ENCODE measurements around the gene SUMO3. TPM values are rescaled to one million over a fixed set of nuclear protein-coding genes. Genes with fewer than 3 reads are reported as not detected.

Gene SUMO3
- total and polyA plus RNA-seq, 2 experiments from 2014 or later: 89.8 to 95.9 TPM

DNA sequence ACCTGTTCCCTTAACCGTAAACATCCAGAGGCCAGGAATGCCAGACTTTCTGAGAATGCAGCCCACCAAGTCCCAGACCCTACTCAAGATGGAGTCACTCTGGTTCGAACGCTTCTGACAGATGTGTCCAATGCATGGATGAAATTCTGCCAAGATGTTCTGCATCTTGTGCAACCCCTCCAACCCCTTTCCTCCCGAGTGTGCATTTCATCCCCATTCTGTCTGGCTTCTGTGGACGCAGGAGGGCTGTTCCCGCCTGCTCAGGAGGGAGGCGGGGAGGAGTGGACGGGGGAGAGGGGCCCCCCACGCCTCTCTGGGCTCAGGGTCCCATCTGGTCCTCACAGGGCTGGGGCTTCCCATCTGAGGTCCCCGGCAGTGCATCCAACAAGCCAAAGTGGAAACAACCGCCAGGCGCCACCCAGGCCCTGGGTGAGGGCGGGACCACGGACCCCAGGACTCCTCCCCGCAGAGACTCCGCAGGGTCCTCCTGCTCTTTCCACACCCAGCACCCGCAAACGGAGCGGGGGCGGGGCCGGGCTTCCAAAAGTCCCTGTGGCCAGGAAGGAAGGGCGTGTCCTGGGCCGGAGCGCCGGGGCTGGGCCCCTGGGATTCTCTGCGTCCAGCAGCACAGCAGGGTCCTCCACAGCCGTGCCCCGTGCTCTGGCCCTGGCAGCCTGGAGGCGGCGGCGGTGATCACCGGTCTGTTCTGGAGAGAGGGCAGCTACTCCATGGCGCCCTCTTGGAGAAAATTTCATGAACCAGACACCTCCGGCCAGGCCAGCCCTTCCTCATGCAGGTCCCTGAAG lies 27.8 kb upstream of the SUMO3 start:
- Histone ChIP-seq H3K9me3 (ENCODE audit: low read depth) (no peaks in the 10 kb centered on the region), H3K4me3 (peak overlapping the region; percentile 13), H3K27me3 (no peaks in the 10 kb centered on the region), H3K36me3 (peaks cover 18% of the 10 kb centered on the region), H3K4me1 (ENCODE audit: low read depth) (no peaks in the 10 kb centered on the region), H3K27ac (no peak overlapping the region)
- TF ChIP-seq, protein P1, sequence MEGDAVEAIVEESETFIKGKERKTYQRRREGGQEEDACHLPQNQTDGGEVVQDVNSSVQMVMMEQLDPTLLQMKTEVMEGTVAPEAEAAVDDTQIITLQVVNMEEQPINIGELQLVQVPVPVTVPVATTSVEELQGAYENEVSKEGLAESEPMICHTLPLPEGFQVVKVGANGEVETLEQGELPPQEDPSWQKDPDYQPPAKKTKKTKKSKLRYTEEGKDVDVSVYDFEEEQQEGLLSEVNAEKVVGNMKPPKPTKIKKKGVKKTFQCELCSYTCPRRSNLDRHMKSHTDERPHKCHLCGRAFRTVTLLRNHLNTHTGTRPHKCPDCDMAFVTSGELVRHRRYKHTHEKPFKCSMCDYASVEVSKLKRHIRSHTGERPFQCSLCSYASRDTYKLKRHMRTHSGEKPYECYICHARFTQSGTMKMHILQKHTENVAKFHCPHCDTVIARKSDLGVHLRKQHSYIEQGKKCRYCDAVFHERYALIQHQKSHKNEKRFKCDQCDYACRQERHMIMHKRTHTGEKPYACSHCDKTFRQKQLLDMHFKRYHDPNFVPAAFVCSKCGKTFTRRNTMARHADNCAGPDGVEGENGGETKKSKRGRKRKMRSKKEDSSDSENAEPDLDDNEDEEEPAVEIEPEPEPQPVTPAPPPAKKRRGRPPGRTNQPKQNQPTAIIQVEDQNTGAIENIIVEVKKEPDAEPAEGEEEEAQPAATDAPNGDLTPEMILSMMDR (IDR thresholded peaks at IDR 0.05; ENCODE audit: low read depth, low read length): peak; percentile 58
- peak; percentile 69 to 85 for DNase-seq (ENCODE audit: low read depth in 1 of 2, low spot score in 1 of 2)

DNA sequence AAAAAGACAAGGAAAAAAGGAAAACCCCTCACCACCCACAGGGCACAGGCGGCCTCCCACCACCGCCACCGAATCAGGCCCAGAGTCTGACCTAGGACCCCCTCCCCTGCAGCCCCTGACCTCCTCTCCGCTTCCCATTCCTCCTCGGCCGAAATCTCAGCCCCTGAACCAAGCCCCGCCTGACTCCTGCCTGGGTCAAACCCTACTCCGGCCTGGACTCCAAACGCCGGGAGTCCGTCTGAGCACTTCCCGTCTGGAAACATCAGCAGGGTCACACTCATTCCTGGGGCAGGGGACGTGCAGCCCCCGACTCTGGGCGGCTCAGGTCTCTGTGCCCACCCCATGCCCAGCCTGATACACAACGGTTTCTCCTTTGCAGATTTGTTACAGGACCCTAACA lies 26.4 kb upstream of the SUMO3 start:
- H3K4me1 ChIP-seq (ENCODE audit: low read depth): no peaks in the 10 kb centered on the region
- no peak for DNase-seq (ENCODE audit: low read depth in 1 of 2, low spot score in 1 of 2)
- H3K9me3 ChIP-seq (ENCODE audit: low read depth): no peaks in the 10 kb centered on the region
- no peaks in the 10 kb centered on the region for H3K27me3 ChIP-seq
- TF ChIP-seq, protein P1 (IDR thresholded peaks at IDR 0.05; ENCODE audit: low read depth, low read length): no peak
- H3K27ac ChIP-seq: no peak overlapping the region
- H3K36me3 ChIP-seq: peaks cover 6% of the 10 kb centered on the region
- no peak overlapping the region for H3K4me3 ChIP-seq

DNA sequence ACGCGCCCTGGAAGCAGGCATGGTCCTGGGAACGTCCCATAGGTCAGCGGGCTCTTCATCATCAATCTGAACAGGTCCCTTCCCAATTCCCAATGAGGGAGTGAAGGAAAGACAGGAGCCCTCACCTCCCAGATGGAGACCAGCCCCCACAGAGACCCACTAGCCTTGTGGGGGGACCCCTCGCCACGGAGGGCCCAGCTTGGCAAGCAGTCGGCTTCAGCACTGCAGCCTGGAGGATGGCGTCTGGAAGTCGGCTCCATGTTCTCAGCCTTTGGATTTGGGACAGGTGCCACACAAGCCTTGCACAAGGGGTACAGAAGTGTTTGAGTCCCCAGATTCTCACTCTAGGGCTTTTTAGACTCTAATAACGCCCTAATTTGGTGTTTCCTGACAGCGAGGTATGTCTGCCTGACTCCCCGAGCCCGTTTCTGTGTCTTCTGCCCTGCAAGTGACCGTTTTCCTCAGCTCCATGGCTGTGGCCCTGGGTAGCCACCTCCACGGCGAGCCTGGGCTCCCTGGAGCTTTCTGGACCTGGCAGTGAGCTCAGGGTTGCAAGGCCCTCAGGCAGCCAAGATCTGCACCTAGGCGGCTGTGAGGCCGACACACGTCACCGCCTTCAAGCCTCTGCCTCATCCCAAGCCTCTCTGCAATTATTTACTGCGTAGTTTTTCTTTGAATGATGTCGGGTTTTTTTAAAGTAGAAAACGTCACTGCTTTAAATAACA lies 25.0 kb upstream of the SUMO3 start:
- DNase-seq (ENCODE audit: low read depth in 1 of 2, low spot score in 1 of 2): no peak
- H3K27ac ChIP-seq: no peak overlapping the region

DNA sequence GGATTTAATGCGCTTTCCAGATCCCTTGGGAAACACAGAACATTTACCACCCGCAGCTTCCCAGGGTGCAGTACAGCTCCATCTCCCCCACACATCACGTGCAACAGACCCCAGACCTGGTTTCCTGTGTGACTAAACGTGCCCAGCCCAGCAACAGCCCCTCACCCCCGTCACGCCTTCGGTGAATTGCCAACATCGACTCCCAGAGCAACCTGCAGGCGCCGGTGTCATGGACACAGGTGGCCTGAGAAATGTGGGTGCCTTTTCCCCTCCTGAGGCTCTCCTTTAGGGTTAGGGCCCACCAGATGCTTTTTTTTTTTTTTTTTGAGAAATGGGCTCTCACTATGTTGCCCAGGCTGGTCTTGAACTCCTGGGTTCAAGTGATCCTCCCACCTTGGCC lies 24.2 kb upstream of the SUMO3 start:
- Histone ChIP-seq H3K4me1 (ENCODE audit: low read depth) (no peaks in the 10 kb centered on the region), H3K36me3 (no peaks in the 10 kb centered on the region), H3K27me3 (no peaks in the 10 kb centered on the region), H3K9me3 (ENCODE audit: low read depth) (no peaks in the 10 kb centered on the region), H3K27ac (no peak overlapping the region), H3K4me3 (no peak overlapping the region)
- no peak for DNase-seq (ENCODE audit: low read depth in 1 of 2, low spot score in 1 of 2)
- TF ChIP-seq, protein P1 (IDR thresholded peaks at IDR 0.05; ENCODE audit: low read depth, low read length): no peak

More for the DNA sequence above, 25.0 kb upstream of the SUMO3 start:
- Histone ChIP-seq H3K9me3 (ENCODE audit: low read depth) (no peaks in the 10 kb centered on the region), H3K4me1 (ENCODE audit: low read depth) (no peaks in the 10 kb centered on the region), H3K4me3 (no peak overlapping the region), H3K36me3 (no peaks in the 10 kb centered on the region), H3K27me3 (no peaks in the 10 kb centered on the region)
- TF ChIP-seq, protein P1 (IDR thresholded peaks at IDR 0.05; ENCODE audit: low read depth, low read length): no peak

DNA sequence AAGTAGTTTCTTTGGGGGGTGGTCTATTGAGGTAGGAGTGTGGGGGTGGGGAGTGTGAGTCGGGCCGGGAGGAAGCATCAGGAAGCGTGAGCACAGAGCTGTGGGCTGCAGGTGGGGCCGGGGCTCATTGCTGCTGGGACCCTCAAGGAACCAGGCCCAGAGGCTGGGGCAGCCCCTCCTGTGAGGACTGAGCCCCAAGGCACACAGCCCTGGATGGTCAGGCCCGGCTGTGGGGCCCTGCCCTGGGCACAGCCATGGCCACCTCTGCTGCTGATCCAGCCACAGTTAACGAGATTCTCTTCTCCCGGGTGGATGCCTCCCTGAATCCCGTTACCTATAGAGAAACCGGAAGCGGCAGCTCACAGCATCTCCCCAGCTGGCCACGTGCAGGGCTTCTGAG lies 22.9 kb upstream of the SUMO3 start:
- no peak overlapping the region for H3K27ac ChIP-seq
- H3K9me3 ChIP-seq (ENCODE audit: low read depth): no peaks in the 10 kb centered on the region
- TF ChIP-seq, protein P1 (IDR thresholded peaks at IDR 0.05; ENCODE audit: low read depth, low read length): no peak
- H3K4me1 ChIP-seq (ENCODE audit: low read depth): no peaks in the 10 kb centered on the region
- no peak for DNase-seq (ENCODE audit: low read depth in 1 of 2, low spot score in 1 of 2)
- no peaks in the 10 kb centered on the region for H3K27me3 ChIP-seq
- H3K4me3 ChIP-seq: no peak overlapping the region
- H3K36me3 ChIP-seq: no peaks in the 10 kb centered on the region
